Measurements from ENCODE around the gene PECR. TPM values are rescaled to one million over a fixed set of nuclear protein-coding genes. Genes with fewer than 3 reads are reported as not detected.

The PECR gene
- total and polyA plus RNA-seq, 2 of the 13 experiments (the other 11 are each of a cell fraction or from before 2014, with no cell fraction given), result 151 to 153 TPM

- no peak for TF ChIP-seq NFAT5 (CRISPR knock-in tag; IDR thresholded peaks at IDR 0.05)
- TF ChIP-seq ZNF142 (CRISPR knock-in tag; IDR thresholded peaks at IDR 0.05), result no peak
- TF ChIP-seq ETV6 (CRISPR knock-in tag; conservative IDR thresholded peaks at IDR 0.05), result no peak
- TF ChIP-seq DNMT3B (CRISPR knock-in tag; conservative IDR thresholded peaks at IDR 0.05), result no peak
- no peak for TF ChIP-seq PPARG (CRISPR knock-in tag; conservative IDR thresholded peaks at IDR 0.05)
- TF ChIP-seq ZNF687 (CRISPR knock-in tag; IDR thresholded peaks at IDR 0.05), result peak; percentile 48; the same call in 1 of the 2 replicates
- no peak for TF ChIP-seq CREM (IDR thresholded peaks at IDR 0.05)
- no peak for TF ChIP-seq CREM (CRISPR knock-in tag; IDR thresholded peaks at IDR 0.05)
- peak; percentile 6 for TF ChIP-seq HNRNPLL (IDR thresholded peaks at IDR 0.05; ENCODE audit: low read depth, low read length, poor library complexity, severe bottlenecking)
- TF ChIP-seq, protein P1, sequence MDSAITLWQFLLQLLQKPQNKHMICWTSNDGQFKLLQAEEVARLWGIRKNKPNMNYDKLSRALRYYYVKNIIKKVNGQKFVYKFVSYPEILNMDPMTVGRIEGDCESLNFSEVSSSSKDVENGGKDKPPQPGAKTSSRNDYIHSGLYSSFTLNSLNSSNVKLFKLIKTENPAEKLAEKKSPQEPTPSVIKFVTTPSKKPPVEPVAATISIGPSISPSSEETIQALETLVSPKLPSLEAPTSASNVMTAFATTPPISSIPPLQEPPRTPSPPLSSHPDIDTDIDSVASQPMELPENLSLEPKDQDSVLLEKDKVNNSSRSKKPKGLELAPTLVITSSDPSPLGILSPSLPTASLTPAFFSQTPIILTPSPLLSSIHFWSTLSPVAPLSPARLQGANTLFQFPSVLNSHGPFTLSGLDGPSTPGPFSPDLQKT (CRISPR knock-in tag; IDR thresholded peaks at IDR 0.05; ENCODE audit: borderline replicate concordance), result no peak
Measured at GRCh38 chr2:216082117-216082711, 605 bp upstream of the PECR start (continued).
